SJSA1 (cell line): ENCODE measurements around the gene ATP1A1. TPM values are rescaled to one million over a fixed set of nuclear protein-coding genes. Genes with fewer than 3 reads are reported as not detected.

ENCODE experiments used
- DNase-seq, 2 experiments: peaks; one replicate each; pipeline ENCODE4 v3.0.0-alpha.2; 2015 to 2020; ENCODE audit warnings: low spot score in 2 of 2, low read depth in 1 of 2
- H3K27ac ChIP-seq: fragments of 250-450 bp; sonication (Bioruptor Pico); 2 replicates; pipeline ENCODE4 v1.5.1; 2020; ENCODE audit warnings: mild to moderate bottlenecking, moderate library complexity
- H3K27me3 ChIP-seq: fragments of 250-450 bp; sonication (Bioruptor Pico); replicated peaks from 2 replicates; pipeline ENCODE4 v1.5.1; 2020; ENCODE audit warnings: mild to moderate bottlenecking, moderate library complexity
- H3K36me3 ChIP-seq: fragments of 250-450 bp; sonication (Bioruptor Pico); 2 replicates; pipeline ENCODE4 v1.5.1; 2020; ENCODE audit warnings: mild to moderate bottlenecking
- H3K4me1 ChIP-seq: fragments of 250-450 bp; sonication (Bioruptor Pico); replicated peaks from 2 replicates; pipeline ENCODE4 v1.6.1; 2021; ENCODE audit warnings: mild to moderate bottlenecking
- H3K4me3 ChIP-seq: fragments of 250-450 bp; sonication (Bioruptor Pico); 2 replicates; pipeline ENCODE4 v1.5.1; 2020; ENCODE audit warnings: mild to moderate bottlenecking
- H3K9me3 ChIP-seq: fragments of 250-450 bp; sonication (Bioruptor Pico); replicated peaks from 2 replicates; pipeline ENCODE4 v1.5.1; 2020; ENCODE audit warnings: mild to moderate bottlenecking
- total RNA-seq: library from RNA; depleted of rRNA; stranded (reverse); fragments of >200 nt; shearing (Covaris generic); gene quantifications from 2 replicates; pipeline ENCODE4 v1.2.3, GENCODE V29; 2014

The ATP1A1 gene
- total RNA-seq, 1 experiment from 2014 or later, result 36.7 TPM

DNA sequence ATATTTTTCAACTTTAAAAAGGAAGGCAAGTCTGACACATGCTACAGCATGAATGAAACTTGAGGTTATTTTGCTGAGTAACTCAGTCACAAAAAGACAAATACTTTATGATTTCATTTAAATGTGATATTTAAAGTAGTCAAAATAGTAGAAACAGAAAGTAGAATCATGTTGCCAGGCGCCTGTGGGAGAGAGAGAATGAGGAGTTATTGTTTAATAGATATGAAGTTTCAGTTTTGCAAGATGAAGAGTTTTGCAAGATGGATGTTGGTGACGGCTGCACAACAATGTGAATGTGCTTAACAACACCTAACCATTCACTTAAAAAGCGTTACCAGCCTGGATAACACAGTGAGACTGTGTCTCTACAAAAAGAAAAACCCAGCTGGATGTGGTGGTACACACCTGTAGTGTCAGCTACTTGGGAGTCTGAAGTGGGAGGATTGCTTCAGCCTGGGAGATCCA is 20.7 kb upstream of the ATP1A1 start:
- H3K9me3 ChIP-seq, result no peaks in the 10 kb centered on the region
- H3K27me3 ChIP-seq, result no peaks in the 10 kb centered on the region
- H3K4me3 ChIP-seq, result no peak overlapping the region
- H3K36me3 ChIP-seq, result no peaks in the 10 kb centered on the region
- DNase-seq, result no peak
- H3K4me1 ChIP-seq, result no peaks in the 10 kb centered on the region
- H3K27ac ChIP-seq, result no peak overlapping the region

- Histone ChIP-seq H3K27ac (no peak overlapping the region), H3K4me1 (no peaks in the 10 kb centered on the region), H3K36me3 (no peaks in the 10 kb centered on the region), H3K9me3 (no peaks in the 10 kb centered on the region), H3K4me3 (no peak overlapping the region), H3K27me3 (no peaks in the 10 kb centered on the region)
- no peak for DNase-seq
Measured at GRCh38 chr1:116353155-116353554, 19.9 kb upstream of the ATP1A1 start.

- no peaks in the 10 kb centered on the region for H3K36me3 ChIP-seq
- H3K4me1 ChIP-seq, result no peaks in the 10 kb centered on the region
- H3K27me3 ChIP-seq, result no peaks in the 10 kb centered on the region; the same call in 1 of the 2 replicates
- H3K9me3 ChIP-seq, result no peaks in the 10 kb centered on the region
- no peak for DNase-seq
- H3K4me3 ChIP-seq, result no peak overlapping the region
- H3K27ac ChIP-seq, result no peak overlapping the region
Measured at GRCh38 chr1:116356067-116356466, 17.0 kb upstream of the ATP1A1 start.

DNA sequence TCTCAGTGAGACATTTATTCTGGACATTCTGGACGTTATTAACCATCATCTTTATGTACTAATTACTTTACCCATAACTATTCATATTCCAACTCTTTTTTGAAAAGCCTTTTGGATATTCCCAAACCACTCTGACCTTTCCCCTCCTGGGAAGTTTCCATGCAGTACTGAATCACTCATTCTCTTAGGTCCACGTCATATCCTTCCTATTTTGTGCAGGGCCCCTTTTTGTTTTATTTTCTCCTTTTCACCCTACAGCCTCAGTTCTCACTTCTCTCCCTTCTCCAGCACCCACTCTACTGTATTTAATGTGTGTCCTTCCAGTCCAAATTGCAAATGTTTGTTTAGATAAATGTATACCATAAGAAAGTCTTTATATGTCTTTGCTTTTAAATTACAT is 16.4 kb upstream of the ATP1A1 start:
- H3K27ac ChIP-seq, result no peak overlapping the region
- no peaks in the 10 kb centered on the region; the same call in 1 of the 2 replicates for H3K27me3 ChIP-seq
- H3K36me3 ChIP-seq, result no peaks in the 10 kb centered on the region
- no peak for DNase-seq
- H3K4me1 ChIP-seq, result no peaks in the 10 kb centered on the region
- no peaks in the 10 kb centered on the region for H3K9me3 ChIP-seq
- H3K4me3 ChIP-seq, result no peak overlapping the region

DNA sequence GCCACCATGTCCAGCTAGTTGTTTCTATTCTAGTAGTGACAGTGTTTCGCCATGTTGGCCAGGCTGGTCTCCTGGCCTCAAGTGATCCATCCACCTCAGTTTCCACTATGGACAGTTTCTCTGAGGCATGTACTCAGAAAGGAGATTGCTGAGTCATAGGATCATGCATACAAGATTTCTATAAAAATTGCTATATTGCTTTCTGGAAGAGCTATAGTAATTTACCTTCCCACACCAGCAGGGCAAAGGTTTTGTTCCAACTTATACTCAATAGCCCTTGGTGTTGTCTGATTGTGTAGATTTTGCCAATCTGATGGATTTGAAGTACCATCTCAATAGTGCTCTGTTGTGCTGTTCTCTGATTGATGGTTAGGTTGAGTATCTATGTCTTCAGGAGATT is 15.6 kb upstream of the ATP1A1 start:
- no peaks in the 10 kb centered on the region; the same call in 1 of the 2 replicates for H3K27me3 ChIP-seq
- no peaks in the 10 kb centered on the region for H3K9me3 ChIP-seq
- H3K4me3 ChIP-seq, result no peak overlapping the region
- DNase-seq, result no peak
- no peaks in the 10 kb centered on the region for H3K4me1 ChIP-seq
- H3K27ac ChIP-seq, result no peak overlapping the region
- no peaks in the 10 kb centered on the region for H3K36me3 ChIP-seq

DNA sequence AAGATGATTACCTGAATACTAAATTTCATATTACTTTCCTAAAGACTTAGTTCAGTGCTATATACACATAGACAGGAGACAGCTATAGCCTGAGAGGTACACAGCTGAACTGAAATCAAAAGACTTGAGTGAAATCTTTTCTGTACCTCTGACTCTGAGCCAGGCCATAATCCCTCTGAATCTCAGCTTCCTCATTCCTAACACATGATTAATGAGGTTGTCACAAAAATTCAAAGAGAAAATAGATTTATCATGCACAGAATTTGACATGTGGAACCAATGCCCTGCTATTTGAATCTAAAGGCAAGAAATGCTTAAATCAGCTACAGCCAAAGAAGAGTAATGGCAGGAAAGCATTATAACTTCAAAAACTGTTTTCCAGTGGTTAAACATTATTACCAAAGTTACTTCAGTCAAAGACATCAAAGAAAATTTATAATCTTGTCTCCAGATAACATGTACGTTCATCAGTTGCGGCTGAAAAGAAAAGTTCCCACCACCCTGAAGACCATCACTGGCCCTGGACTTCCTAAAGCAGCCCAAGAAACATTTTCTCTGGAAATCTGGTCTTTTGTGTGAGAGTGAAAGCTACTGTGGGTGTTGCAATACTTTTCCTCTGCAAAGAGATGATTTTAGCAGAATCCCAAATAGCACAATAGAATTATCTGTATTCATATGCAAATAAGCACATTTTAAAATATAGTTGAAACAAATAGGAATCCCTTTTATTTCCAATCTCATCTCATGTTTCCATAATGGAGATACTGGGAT is 13.8 kb upstream of the ATP1A1 start:
- no peaks in the 10 kb centered on the region for H3K36me3 ChIP-seq
- no peak overlapping the region for H3K27ac ChIP-seq
- DNase-seq, result no peak
- H3K27me3 ChIP-seq, result no peaks in the 10 kb centered on the region; the same call in 1 of the 2 replicates
- no peaks in the 10 kb centered on the region for H3K9me3 ChIP-seq
- H3K4me1 ChIP-seq, result no peaks in the 10 kb centered on the region
- no peak overlapping the region for H3K4me3 ChIP-seq

DNA sequence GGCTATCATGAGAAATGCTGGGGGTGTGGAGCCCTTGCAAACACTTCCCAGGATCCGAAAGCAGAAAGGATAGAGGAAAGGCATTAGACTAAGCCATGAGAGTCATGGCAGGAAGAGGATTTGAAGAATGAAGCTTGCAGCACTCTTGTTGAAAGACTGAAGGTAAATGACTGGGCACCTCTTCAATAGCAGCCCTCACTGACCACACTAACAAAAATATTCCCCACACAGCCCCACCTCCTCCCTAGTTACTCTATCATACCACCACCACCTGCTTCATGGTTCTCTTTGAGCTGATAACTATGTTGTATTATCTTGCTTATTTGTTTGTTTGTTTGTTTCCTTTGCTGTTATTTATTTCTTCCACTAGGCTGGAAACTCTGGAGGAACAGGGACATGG is 13.2 kb upstream of the ATP1A1 start:
- Histone ChIP-seq H3K4me3 (no peak overlapping the region), H3K27ac (no peak overlapping the region), H3K9me3 (no peaks in the 10 kb centered on the region), H3K27me3 (no peaks in the 10 kb centered on the region; the same call in 1 of the 2 replicates), H3K36me3 (no peaks in the 10 kb centered on the region), H3K4me1 (no peaks in the 10 kb centered on the region)
- no peak for DNase-seq

DNA sequence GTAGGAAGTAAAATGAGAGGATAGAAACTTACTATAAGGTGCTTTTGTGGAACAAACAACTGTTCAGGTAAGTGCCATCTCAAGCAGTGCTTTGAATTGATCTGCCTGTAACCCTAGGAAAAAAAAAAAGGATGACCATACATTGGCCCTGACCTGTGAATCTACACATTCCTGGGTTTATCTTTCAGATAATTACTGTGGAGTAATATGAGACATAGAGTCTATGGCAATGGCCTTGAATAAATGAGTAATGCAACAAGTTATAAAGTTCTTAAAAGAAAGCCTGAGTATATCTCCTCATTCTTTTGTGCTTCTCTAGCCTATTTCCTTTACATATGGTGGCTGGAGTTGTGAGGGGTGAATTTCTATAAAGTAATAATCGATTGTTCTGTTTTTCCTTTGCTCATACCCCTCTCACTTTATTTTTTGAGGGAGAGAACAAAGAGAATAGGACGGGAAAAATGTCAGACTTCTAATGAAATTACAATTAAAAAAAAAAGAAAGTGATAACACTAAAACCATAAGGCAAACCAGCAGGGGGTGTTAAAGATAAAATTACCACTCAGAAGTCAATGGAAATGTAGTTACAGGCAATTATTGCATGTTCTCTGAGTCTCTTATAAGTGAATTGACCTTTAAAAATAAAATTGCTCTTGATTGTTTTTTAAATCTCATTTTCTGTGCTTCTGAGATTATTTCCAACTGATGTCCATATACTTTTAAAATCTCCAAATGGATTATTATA is 12.4 kb upstream of the ATP1A1 start:
- Histone ChIP-seq H3K27me3 (no peaks in the 10 kb centered on the region; the same call in 1 of the 2 replicates), H3K4me3 (no peak overlapping the region), H3K36me3 (no peaks in the 10 kb centered on the region), H3K27ac (no peak overlapping the region), H3K9me3 (no peaks in the 10 kb centered on the region), H3K4me1 (no peaks in the 10 kb centered on the region)
- DNase-seq, result no peak

- H3K27me3 ChIP-seq, result peaks cover 2% of the 10 kb centered on the region; the same call in 1 of the 2 replicates
- H3K4me3 ChIP-seq, result no peak overlapping the region
- DNase-seq, result no peak
- no peaks in the 10 kb centered on the region for H3K4me1 ChIP-seq
- no peak overlapping the region for H3K27ac ChIP-seq
- no peaks in the 10 kb centered on the region for H3K36me3 ChIP-seq
- no peaks in the 10 kb centered on the region for H3K9me3 ChIP-seq
Measured at GRCh38 chr1:116361648-116362047, 11.4 kb upstream of the ATP1A1 start.

GRCh38 chr1:116362050-116362449 is 11.0 kb upstream of the ATP1A1 start:
- Histone ChIP-seq H3K27ac (no peak overlapping the region), H3K4me3 (no peak overlapping the region), H3K4me1 (no peaks in the 10 kb centered on the region), H3K27me3 (peaks cover 2% of the 10 kb centered on the region; the same call in 1 of the 2 replicates), H3K9me3 (no peaks in the 10 kb centered on the region), H3K36me3 (no peaks in the 10 kb centered on the region)
- DNase-seq, result no peak

- Histone ChIP-seq H3K27ac (no peak overlapping the region), H3K4me1 (no peaks in the 10 kb centered on the region), H3K9me3 (no peaks in the 10 kb centered on the region), H3K4me3 (no peak overlapping the region), H3K36me3 (no peaks in the 10 kb centered on the region), H3K27me3 (peaks cover 2% of the 10 kb centered on the region; the same call in 1 of the 2 replicates)
- no peak for DNase-seq
Measured at GRCh38 chr1:116365353-116365780, 7.7 kb upstream of the ATP1A1 start.

DNA sequence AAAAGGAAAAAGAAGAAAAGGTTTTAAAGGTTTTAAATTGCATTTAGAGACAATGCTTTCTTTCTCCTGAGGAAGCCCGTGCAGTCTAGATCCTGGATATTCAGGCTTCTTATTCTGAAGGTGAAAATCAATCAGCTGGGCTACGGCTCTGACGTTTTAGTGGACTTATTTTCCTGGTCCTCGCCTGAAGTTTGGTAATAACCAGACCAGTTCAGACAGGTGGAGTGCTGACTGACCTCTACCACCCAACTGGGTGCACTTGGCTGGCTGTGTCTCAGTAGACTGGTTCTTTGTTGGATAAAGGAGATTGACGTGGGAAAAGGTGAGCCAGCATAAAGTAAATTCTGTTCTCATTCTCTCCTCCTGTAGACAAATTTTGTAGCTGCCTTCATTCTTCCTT is 7.2 kb upstream of the ATP1A1 start:
- H3K9me3 ChIP-seq, result no peaks in the 10 kb centered on the region
- H3K27ac ChIP-seq, result no peak overlapping the region
- no peaks in the 10 kb centered on the region for H3K4me1 ChIP-seq
- no peaks in the 10 kb centered on the region for H3K36me3 ChIP-seq
- peaks cover 2% of the 10 kb centered on the region; the same call in 1 of the 2 replicates for H3K27me3 ChIP-seq
- no peak for DNase-seq
- H3K4me3 ChIP-seq, result no peak overlapping the region

DNA sequence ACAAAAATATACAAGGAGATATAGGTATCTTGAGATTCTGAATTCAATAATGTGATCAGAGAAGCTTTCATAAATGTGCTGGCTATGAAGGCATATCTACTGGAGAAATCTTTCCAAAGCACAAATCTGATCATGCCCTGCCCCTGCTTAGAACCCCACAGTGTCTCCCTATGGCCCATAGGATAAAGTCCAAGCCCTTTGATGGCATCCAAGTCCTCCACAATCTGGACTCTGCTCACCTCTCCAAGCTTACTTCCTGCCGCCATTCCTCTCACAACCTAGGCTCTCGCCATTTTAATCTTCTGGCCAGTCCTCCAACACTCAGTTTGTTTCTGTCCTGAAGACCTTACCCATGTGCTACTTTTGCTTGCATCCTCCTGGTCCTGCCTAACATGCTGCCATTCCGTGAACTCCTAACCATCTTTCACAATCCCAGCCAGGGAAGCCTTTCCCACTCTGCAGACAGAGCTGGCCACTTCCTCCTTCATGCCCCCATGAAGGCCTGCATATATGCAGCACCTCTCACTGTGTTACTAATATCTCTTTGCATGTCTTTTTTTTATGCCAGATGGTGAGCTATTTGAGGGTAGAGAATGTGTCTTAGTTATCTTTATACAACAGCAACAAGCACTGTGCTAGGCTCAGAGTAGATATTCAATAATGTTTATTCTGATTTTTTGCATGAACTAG is 5.6 kb upstream of the ATP1A1 start:
- no peaks in the 10 kb centered on the region for H3K36me3 ChIP-seq
- no peak overlapping the region for H3K27ac ChIP-seq
- no peaks in the 10 kb centered on the region for H3K9me3 ChIP-seq
- DNase-seq, result no peak
- H3K4me1 ChIP-seq, result peaks cover under 1% of the 10 kb centered on the region
- peaks cover 2% of the 10 kb centered on the region for H3K27me3 ChIP-seq
- no peak overlapping the region for H3K4me3 ChIP-seq
